ENCODE data around the gene SERPINA9.

DNA sequence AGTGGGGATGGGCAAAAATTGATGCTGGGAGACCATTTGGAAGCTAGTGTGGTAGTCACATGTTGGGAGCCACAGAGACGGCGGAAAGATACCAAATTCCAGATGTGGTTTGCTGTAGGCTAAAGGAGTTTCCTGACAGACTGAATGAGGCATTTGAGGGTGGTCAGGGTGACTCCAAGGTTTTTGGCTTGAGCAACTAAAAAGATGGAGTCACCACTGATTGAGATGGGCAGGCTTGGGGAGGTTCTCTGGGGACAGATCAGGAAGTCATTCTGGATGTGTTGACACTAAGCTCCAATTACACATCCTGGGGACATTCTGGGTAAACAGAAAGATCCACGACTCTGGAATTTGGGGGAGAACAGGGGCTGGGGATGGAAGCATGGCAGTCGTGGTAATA is 15.5 kb upstream of the SERPINA9 start:
- TF ChIP-seq RAD21 (conservative IDR thresholded peaks at IDR 0.05 in 1 of 2, IDR thresholded peaks at IDR 0.05 in 1 of 2) (no peak), ZNF302 (CRISPR knock-in tag; IDR thresholded peaks at IDR 0.05) (no peak), EP300 (IDR thresholded peaks at IDR 0.05) (no peak), SREBF2 (IDR thresholded peaks at IDR 0.05) (no peak), NR3C1 (IDR thresholded peaks at IDR 0.05) (no peak), JUN (IDR thresholded peaks at IDR 0.05) (no peak), ESRRA (IDR thresholded peaks at IDR 0.05; ENCODE audit: borderline replicate concordance, low read length) (no peak)
- TF ChIP-seq, protein P1, sequence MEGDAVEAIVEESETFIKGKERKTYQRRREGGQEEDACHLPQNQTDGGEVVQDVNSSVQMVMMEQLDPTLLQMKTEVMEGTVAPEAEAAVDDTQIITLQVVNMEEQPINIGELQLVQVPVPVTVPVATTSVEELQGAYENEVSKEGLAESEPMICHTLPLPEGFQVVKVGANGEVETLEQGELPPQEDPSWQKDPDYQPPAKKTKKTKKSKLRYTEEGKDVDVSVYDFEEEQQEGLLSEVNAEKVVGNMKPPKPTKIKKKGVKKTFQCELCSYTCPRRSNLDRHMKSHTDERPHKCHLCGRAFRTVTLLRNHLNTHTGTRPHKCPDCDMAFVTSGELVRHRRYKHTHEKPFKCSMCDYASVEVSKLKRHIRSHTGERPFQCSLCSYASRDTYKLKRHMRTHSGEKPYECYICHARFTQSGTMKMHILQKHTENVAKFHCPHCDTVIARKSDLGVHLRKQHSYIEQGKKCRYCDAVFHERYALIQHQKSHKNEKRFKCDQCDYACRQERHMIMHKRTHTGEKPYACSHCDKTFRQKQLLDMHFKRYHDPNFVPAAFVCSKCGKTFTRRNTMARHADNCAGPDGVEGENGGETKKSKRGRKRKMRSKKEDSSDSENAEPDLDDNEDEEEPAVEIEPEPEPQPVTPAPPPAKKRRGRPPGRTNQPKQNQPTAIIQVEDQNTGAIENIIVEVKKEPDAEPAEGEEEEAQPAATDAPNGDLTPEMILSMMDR (IDR thresholded peaks at IDR 0.05), result no peak
- TF ChIP-seq, protein P2, sequence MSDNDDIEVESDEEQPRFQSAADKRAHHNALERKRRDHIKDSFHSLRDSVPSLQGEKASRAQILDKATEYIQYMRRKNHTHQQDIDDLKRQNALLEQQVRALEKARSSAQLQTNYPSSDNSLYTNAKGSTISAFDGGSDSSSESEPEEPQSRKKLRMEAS (IDR thresholded peaks at IDR 0.05), result no peak
- TF ChIP-seq, protein P3, sequence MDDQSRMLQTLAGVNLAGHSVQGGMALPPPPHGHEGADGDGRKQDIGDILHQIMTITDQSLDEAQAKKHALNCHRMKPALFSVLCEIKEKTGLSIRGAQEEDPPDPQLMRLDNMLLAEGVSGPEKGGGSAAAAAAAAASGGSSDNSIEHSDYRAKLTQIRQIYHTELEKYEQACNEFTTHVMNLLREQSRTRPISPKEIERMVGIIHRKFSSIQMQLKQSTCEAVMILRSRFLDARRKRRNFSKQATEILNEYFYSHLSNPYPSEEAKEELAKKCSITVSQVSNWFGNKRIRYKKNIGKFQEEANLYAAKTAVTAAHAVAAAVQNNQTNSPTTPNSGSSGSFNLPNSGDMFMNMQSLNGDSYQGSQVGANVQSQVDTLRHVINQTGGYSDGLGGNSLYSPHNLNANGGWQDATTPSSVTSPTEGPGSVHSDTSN (IDR thresholded peaks at IDR 0.05), result no peak

All from A549 (cell line).